Fibroblast of villous mesenchyme (primary cell): ENCODE data around the gene P3H1. TPM values are rescaled to one million over a fixed set of nuclear protein-coding genes. Genes with fewer than 3 reads are reported as not detected.

Experiments used
- DNase-seq: peaks from one replicate; pipeline ENCODE4 v3.0.0-alpha.2; 2010; ENCODE audit warnings: low read depth
- H3K4me3 ChIP-seq: 2 replicates; pipeline ENCODE4 v1.5.1; 2011; ENCODE audit warnings: low read depth, mild to moderate bottlenecking, low read length
- total RNA-seq: library from RNA; depleted of rRNA; stranded (reverse); fragments of >200 nt; gene quantifications from 2 replicates; pipeline ENCODE4 v1.2.3, GENCODE V29; 2012
- TF ChIP-seq, protein P1 (sequence below): IDR thresholded peaks from 2 replicates; pipeline ENCODE4 v1.5.1; 2012; ENCODE audit warnings: low read depth, mild to moderate bottlenecking, low read length; ENCODE audit not compliant: insufficient read depth

Gene P3H1
- total RNA-seq, 1 donor, result 212 TPM

DNA sequence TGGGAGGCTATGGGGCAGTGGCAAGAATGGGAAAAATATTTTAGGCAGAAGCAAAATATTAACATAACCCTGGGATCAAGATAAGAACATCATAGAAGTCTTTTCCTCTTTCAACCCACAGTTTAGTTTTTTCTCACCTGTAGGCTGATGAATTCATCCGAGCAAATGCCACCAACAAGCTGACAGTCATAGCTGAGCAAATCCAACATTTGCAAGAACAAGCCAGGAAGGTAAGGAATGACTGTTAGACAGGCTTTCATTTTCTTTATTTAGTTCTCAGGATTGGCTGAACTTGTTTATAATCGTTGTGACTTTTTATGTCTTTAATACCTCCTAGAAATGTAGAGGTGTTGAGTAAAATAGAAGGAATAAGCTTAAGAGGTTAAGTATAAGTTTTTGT, 6.6 kb upstream of the P3H1 start:
- TF ChIP-seq, protein P1, sequence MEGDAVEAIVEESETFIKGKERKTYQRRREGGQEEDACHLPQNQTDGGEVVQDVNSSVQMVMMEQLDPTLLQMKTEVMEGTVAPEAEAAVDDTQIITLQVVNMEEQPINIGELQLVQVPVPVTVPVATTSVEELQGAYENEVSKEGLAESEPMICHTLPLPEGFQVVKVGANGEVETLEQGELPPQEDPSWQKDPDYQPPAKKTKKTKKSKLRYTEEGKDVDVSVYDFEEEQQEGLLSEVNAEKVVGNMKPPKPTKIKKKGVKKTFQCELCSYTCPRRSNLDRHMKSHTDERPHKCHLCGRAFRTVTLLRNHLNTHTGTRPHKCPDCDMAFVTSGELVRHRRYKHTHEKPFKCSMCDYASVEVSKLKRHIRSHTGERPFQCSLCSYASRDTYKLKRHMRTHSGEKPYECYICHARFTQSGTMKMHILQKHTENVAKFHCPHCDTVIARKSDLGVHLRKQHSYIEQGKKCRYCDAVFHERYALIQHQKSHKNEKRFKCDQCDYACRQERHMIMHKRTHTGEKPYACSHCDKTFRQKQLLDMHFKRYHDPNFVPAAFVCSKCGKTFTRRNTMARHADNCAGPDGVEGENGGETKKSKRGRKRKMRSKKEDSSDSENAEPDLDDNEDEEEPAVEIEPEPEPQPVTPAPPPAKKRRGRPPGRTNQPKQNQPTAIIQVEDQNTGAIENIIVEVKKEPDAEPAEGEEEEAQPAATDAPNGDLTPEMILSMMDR, result no peak

DNA sequence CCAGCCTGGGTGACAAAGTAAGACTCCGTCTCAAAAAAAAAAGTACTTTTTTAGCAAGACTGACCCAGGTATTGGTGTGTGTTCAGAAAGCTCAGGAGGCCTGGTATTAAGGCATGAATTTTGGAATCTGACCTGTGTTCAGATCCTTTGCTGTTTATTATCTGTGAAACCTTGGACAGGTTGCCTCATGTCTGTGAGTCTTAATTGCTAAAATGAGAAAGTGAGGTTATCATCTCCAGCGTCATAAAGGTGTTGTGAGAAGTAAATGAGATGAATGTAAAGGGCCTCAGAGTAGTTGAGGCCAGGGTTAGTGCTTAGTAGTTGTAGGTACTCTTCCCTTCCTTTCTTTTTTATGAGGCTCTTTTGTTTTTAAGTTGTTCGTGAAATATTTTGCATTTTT, 3.0 kb upstream of the P3H1 start:
- TF ChIP-seq, protein P1, result no peak
- H3K4me3 ChIP-seq, result no peak overlapping the region
- no peak for DNase-seq

More for the DNA sequence above, 6.6 kb upstream of the P3H1 start:
- no peak overlapping the region for H3K4me3 ChIP-seq
- no peak for DNase-seq

DNA sequence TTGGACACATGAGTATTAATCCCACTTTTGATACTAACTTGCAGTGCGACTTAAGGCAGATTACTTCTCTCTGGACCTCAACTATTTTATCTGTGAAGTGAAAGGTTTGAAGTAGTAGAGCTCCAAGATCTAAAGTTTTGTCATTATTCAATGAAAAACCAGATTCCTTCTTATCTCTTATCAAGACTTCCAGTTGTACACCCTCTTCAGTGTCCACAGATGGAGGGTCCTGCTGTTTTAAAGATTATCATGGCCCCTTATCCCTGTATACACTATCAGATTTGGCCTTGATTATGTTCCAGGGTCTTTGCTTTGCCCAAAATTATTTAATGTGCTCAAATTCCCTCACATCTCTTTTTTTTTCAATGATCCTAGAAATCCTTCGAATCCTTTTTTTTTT, 1.3 kb upstream of the P3H1 start:
- H3K4me3 ChIP-seq, result peak overlapping the region; percentile 100
- TF ChIP-seq, protein P1, result no peak
- DNase-seq, result no peak

DNA sequence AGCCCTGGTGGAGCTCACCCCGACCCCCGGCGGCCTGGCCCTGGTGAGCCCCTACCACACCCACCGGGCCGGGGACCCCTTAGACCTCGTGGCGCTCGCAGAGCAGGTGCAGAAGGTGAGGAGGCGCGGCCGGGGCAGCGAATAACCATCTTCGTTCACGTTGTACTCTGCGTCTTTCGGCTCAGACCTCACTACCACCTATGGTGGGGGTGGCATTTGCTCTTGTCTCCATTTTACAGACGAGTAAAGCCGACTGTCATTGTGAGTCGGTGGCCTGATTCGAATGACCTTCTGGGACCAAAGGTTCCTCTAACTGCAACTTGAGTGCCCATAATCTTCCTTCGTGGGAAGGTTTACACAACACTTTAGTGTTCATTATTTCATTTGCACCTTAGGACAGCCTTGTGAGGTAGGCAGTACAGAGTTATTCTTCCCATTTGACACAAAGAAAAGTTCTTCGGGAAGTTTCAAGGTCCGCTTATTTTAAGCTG, 727 bp upstream of the P3H1 start:
- TF ChIP-seq, protein P1, result no peak
- peak overlapping the region; percentile 100 for H3K4me3 ChIP-seq
- no peak for DNase-seq

DNA sequence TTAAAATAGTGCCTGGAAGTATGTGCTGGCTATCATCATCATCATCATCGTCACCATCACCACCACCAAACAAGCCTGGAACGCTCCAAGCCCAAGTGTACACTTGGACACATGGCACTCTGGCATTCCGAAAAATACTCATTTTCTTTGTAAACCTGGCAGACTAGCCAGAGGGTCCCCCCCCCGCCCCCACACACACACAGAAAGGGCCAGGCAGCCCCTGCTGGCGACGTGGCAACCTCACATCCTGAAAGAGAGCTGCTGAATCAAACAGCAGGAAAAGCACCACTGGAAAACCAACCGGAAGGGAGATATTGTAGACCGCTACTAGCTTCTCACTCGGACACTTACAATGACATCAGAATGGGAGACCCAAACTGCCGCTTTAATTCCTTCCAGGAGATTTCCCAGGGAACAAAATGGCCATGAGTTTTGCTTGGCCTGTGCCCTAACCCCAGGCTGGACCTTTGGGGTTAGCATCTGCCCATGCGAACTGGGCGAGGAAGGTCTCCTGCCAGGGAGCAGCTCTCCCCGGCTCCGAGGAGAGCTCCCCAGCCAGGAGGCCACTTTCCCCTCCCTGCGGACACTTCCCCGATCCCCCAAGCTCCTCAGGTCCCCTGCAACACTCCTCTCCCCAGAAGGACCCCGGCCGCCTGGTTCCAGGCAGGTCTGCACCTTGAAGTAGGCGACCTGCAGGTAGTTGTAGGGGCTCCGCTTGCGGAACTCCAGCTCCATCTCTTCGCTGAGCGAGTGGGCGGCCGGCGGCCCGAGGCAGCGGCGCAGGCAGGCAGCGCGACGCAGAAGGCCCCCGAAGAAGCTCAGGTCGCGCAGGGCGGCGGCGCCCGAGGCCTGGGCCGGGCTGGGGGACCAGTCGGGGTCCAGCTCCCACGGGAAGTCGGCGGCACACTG, 742 bp downstream of the P3H1 start:
- DNase-seq, result peak; percentile 89
- peak overlapping the region; percentile 100 for H3K4me3 ChIP-seq
- TF ChIP-seq, protein P1, result peak; percentile 65

DNA sequence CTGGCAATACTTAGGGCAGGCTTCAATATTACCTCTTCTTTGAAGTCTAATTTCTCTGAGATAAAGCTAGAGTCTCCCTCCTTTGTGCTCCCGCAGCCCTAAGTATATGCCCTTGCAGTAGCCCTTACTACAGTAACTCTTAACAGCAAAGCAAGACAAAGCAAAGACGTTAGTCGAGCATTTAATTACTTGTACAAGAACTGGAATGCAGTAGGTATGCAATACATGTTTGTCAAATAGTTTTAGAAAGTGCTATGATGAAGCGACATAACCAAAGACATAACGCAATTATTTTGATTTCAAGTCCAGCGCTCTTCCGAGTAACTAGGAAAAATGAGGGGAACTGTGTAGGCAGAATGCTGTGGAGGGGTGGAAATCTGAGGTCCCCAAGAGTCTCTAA, 1.6 kb downstream of the P3H1 start:
- peak; percentile 26 for DNase-seq
- TF ChIP-seq, protein P1, result no peak
- peak overlapping the region; percentile 100 for H3K4me3 ChIP-seq
